CD4-positive, alpha-beta T cell (primary cell): Measurements from ENCODE around the gene ZSWIM5. TPM values are rescaled to one million over a fixed set of nuclear protein-coding genes. Genes with fewer than 3 reads are reported as not detected.

Experiments used
- ATAC-seq: fragments of 200-7000 bp; cut with Tn5 transposase; one replicate; pipeline ENCODE4 v1.10.0; 2022; ENCODE audit warnings: mild to moderate bottlenecking; ENCODE audit not compliant: poor library complexity
- CTCF ChIA-PET: fragments of 350-600 bp; sonication (Branson Sonifier 250); formaldehyde crosslinking; loops from one replicate; lab custom pipeline; 2021; ENCODE audit warnings: antibody characterized with exemption, inconsistent platforms; lab: Charles Lee
- POLR2A ChIA-PET: fragments of 350-600 bp; sonication (Branson Sonifier 250); formaldehyde crosslinking; loops from one replicate; lab custom pipeline; 2021; ENCODE audit warnings: antibody characterized with exemption, inconsistent platforms; lab: Charles Lee
- DNase-seq, 14 experiments: peaks; one replicate each; pipeline ENCODE4 v3.0.0-alpha.2; 2013 to 2020; ENCODE audit warnings: mixed read lengths in 2 of 14
- H3K27ac ChIP-seq, 2 donors: one replicate each; pipeline versions ENCODE4 v1.5.1 to v1.7.0; 2013; ENCODE audit warnings: low read length in 2 of 2, low read depth in 1 of 2, mild to moderate bottlenecking in 1 of 2
- H3K27me3 ChIP-seq, 2 experiments: 1 replicate in 1 of 2; 2 replicates in 1 of 2; pipeline versions ENCODE4 v1.6.1 to v1.7.0; 2013; ENCODE audit warnings: low read length in 2 of 2, control low read depth in 1 of 2, mild to moderate bottlenecking in 1 of 2, moderate library complexity in 1 of 2; ENCODE audit not compliant: insufficient read depth in 2 of 2, control insufficient read depth in 1 of 2
- H3K36me3 ChIP-seq: one replicate; pipeline ENCODE4 v1.6.1; 2013; ENCODE audit warnings: low read length, control low read depth; ENCODE audit not compliant: insufficient read depth
- H3K4me1 ChIP-seq: one replicate; pipeline ENCODE4 v1.6.1; 2013; ENCODE audit warnings: low read length, control low read depth; ENCODE audit not compliant: insufficient read depth
- H3K4me3 ChIP-seq: one replicate; pipeline ENCODE4 v1.5.1; 2013; ENCODE audit warnings: mild to moderate bottlenecking, low read length, moderate library complexity
- H3K9me3 ChIP-seq, 2 experiments: 1 replicate in 1 of 2; 2 replicates in 1 of 2; pipeline versions ENCODE4 v1.6.1 to v1.7.0; 2013; ENCODE audit warnings: low read length in 2 of 2, mild to moderate bottlenecking in 2 of 2, control low read depth in 1 of 2, moderate library complexity in 1 of 2; ENCODE audit not compliant: control insufficient read depth in 1 of 2, insufficient read depth in 1 of 2
- H3K27ac Mint-ChIP-seq: one replicate; pipeline ENCODE4 v1.8.0; 2020; ENCODE audit warnings: mixed read lengths
- H3K27me3 Mint-ChIP-seq: one replicate; pipeline ENCODE4 v1.8.0; 2021; ENCODE audit warnings: mixed read lengths
- H3K36me3 Mint-ChIP-seq: one replicate; pipeline ENCODE4 v1.8.0; 2021; ENCODE audit warnings: low read depth, mixed read lengths
- H3K4me1 Mint-ChIP-seq: one replicate; pipeline ENCODE4 v1.8.0; 2021; ENCODE audit warnings: low read depth, mixed read lengths
- H3K4me3 Mint-ChIP-seq: one replicate; pipeline ENCODE4 v1.8.0; 2020; ENCODE audit warnings: mild to moderate bottlenecking, mixed read lengths
- H3K9me3 Mint-ChIP-seq: one replicate; pipeline ENCODE4 v1.8.0; 2020; ENCODE audit warnings: mixed read lengths
- intact Hi-C, 2 experiments: fragments of 100-400 bp; cut with DNase I in 1 of 2; cut with micrococcal nuclease in 1 of 2; formaldehyde crosslinking; loops; one replicate each; pipeline versions ENCODE4 v1.15.1 to v1.9.0; 2023 to 2025; cut with DNase I, micrococcal nuclease
- total RNA-seq, 174 experiments: library from RNA in 2 of 174; stranded (reverse) in 2 of 174; gene quantifications; one replicate each; pipeline ENCODE4 v1.2.3 and lab custom pipeline; 2021 to 2026
- TF ChIP-seq, protein P1 (sequence below): fragments of 200-600 bp; IDR thresholded peaks from one replicate; pipeline ENCODE4 v1.8.0; 2022; ENCODE audit warnings: antibody characterized with exemption, mild to moderate bottlenecking

ZSWIM5 gene
- total RNA-seq, 2 experiments from 2014 or later = 0.91 to 1.1 TPM

- Histone ChIP-seq H3K4me3 (no peak overlapping the region), H3K36me3 (peaks cover 25% of the 10 kb centered on the region), H3K4me1 (peaks cover 62% of the 10 kb centered on the region), H3K27me3 (no peaks in the 10 kb centered on the region), H3K27ac (no peak overlapping the region), H3K9me3 (no peaks in the 10 kb centered on the region)
- Mint-ChIP-seq H3K27ac (peak overlapping the region; percentile 91), H3K27me3 (no peaks in the 10 kb centered on the region), H3K4me1 (peaks cover 63% of the 10 kb centered on the region), H3K36me3 (peaks cover 44% of the 10 kb centered on the region), H3K4me3 (peak overlapping the region; percentile 83), H3K9me3 (no peaks in the 10 kb centered on the region)
- intact Hi-C loops = loop anchor here (1.0 to 10.0 kb wide), 13 partner anchors 27 to 674 kb away; partner anchors contain the start of genes GPBP1L1 (in 2 of the 2), TMEM69 (in 2 of the 2), BTBD19 (in 1 of the 2) and DYNLT4 (in 1 of the 2)
- TF ChIP-seq, protein P1, sequence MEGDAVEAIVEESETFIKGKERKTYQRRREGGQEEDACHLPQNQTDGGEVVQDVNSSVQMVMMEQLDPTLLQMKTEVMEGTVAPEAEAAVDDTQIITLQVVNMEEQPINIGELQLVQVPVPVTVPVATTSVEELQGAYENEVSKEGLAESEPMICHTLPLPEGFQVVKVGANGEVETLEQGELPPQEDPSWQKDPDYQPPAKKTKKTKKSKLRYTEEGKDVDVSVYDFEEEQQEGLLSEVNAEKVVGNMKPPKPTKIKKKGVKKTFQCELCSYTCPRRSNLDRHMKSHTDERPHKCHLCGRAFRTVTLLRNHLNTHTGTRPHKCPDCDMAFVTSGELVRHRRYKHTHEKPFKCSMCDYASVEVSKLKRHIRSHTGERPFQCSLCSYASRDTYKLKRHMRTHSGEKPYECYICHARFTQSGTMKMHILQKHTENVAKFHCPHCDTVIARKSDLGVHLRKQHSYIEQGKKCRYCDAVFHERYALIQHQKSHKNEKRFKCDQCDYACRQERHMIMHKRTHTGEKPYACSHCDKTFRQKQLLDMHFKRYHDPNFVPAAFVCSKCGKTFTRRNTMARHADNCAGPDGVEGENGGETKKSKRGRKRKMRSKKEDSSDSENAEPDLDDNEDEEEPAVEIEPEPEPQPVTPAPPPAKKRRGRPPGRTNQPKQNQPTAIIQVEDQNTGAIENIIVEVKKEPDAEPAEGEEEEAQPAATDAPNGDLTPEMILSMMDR = no peak
- POLR2A ChIA-PET = interaction anchor here (0.6 to 6.9 kb wide), 8 partner anchors 27 to 673 kb away, joined by 3 to 141 read pairs (median 6); partner anchors contain the start of genes EIF2B3, GPBP1L1, MUTYH and TESK2
- CTCF ChIA-PET = interaction anchor here (0.7 to 6.4 kb wide), 14 partner anchors 27 to 512 kb away, joined by 3 to 66 read pairs (median 3); partner anchors contain the start of genes CCDC163, EIF2B3, MMACHC and RNU5D-1
- ATAC-seq (no peak), DNase-seq (no peak)
These were observed 192.7 kb downstream of the ZSWIM5 start for GRCh38 chr1:45013551-45014209.

DNA sequence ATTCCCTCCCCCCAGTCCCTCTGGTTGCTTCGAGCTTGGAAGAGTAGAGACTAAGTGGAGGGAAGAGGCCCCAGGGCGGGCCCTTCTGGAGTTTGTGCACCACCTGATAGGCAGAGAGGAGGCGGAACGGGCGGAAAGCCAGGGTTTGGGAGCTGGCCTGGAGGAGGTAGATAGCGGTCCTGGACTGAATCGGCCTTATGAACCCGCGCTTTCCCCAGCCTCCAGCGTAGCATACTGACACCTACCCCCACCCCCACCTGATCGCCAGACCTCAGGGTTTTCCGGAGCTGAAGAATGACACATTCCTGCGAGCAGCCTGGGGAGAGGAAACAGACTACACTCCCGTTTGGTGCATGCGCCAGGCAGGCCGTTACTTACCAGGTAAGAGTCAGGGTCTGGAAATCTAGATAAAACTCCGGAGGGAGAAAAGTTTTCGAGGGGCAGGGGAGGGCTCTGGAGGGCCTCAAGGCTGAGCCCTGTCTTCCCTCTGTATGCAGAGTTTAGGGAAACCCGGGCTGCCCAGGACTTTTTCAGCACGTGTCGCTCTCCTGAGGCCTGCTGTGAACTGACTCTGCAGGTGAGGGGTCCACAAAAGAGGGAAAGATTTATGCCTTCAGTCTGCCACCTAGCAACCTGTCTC is 193.6 kb downstream of the ZSWIM5 start:
- POLR2A ChIA-PET = interaction anchor here (0.8 to 6.9 kb wide), 23 partner anchors 24 to 674 kb away, joined by 3 to 141 read pairs (median 9); partner anchors contain the start of genes AKR1A1, BTBD19, CCDC163 and DYNLT4
- Mint-ChIP-seq H3K4me3 (peak overlapping the region; percentile 89), H3K27me3 (no peaks in the 10 kb centered on the region), H3K36me3 (peaks cover 53% of the 10 kb centered on the region), H3K9me3 (no peaks in the 10 kb centered on the region), H3K4me1 (peaks cover 61% of the 10 kb centered on the region), H3K27ac (peak overlapping the region; percentile 91)
- Histone ChIP-seq H3K27ac (peak overlapping the region in 1 of 2 donors; percentile 59), H3K36me3 (peaks cover 34% of the 10 kb centered on the region), H3K27me3 (no peaks in the 10 kb centered on the region), H3K4me1 (peaks cover 63% of the 10 kb centered on the region), H3K4me3 (peak overlapping the region; percentile 84), H3K9me3 (no peaks in the 10 kb centered on the region)
- DNase-seq (peak in 6 of 14 experiments; percentile 14 to 59 (median 42)), ATAC-seq (no peak)
- intact Hi-C loops = loop anchor here (1.0 to 10.0 kb wide), 11 partner anchors 26 to 675 kb away; partner anchors contain the start of genes GPBP1L1 (in 2 of the 2), TMEM69 (in 2 of the 2), BTBD19 (in 1 of the 2) and DYNLT4 (in 1 of the 2)
- TF ChIP-seq, protein P1 = no peak
- CTCF ChIA-PET = interaction anchor here (2.0 to 6.4 kb wide), 3 partner anchors 289 to 480 kb away, joined by 14 to 66 read pairs (median 20); partner anchors contain the start of gene TESK2
